Panc1 (cell line): Measurements from ENCODE around the gene CCDC124. TPM values are rescaled to one million over a fixed set of nuclear protein-coding genes. Genes with fewer than 3 reads are reported as not detected.
A peak's percentile ranks its signal among the peaks of the same experiment; 100 is the strongest.

Experiments
- ATAC-seq: fragments of 200-7000 bp; cut with Tn5 transposase; 2 replicates; pipeline ENCODE4 v1.9.1; 2020; ENCODE audit warnings: mild to moderate bottlenecking, moderate library complexity
- BruUV-seq: library from RNA; stranded (reverse); fragments of 400-500 nt; replicated peaks from 2 replicates; lab custom pipeline; 2021; lab: Mats Ljungman, UMichigan
- CTCF ChIA-PET: fragments of 300-600 bp; sonication (Branson Sonifier 250); formaldehyde crosslinking; loops from one replicate; lab custom pipeline; 2022; ENCODE audit warnings: antibody characterized with exemption; lab: Charles Lee
- POLR2A ChIA-PET: fragments of 300-600 bp; sonication (Branson Sonifier 250); formaldehyde crosslinking; loops from one replicate; lab custom pipeline; 2022; ENCODE audit warnings: antibody characterized with exemption; lab: Charles Lee
- DNase-seq: peaks from one replicate; pipeline ENCODE4 v3.0.0-alpha.2; 2010; ENCODE audit warnings: low read depth, low spot score
- H3K27ac ChIP-seq: 2 replicates; pipeline ENCODE4 v1.5.1; 2011; ENCODE audit warnings: mild to moderate bottlenecking, low read length, inconsistent platforms
- H3K27me3 ChIP-seq: fragments of 200-500 bp; sonication (Bioruptor generic); 2 replicates; pipeline ENCODE4 v1.6.0; 2014; ENCODE audit warnings: low read length, inconsistent platforms; ENCODE audit not compliant: control insufficient read depth, insufficient read depth
- H3K36me3 ChIP-seq: fragments of 200-500 bp; sonication (Bioruptor generic); 2 replicates; pipeline ENCODE4 v1.5.1; 2014; ENCODE audit warnings: inconsistent platforms, mild to moderate bottlenecking, low read length, moderate library complexity; ENCODE audit not compliant: control insufficient read depth, insufficient read depth
- H3K4me1 ChIP-seq: 2 replicates; pipeline ENCODE4 v1.5.1; 2011; ENCODE audit warnings: inconsistent platforms, mild to moderate bottlenecking, low read length, moderate library complexity; ENCODE audit not compliant: control insufficient read depth, insufficient read depth
- H3K4me3 ChIP-seq, 2 experiments: 2 replicates each; pipeline ENCODE4 v1.5.1; 2011 to 2012; ENCODE audit warnings: low read depth in 2 of 2, low read length in 2 of 2, mild to moderate bottlenecking in 2 of 2, inconsistent platforms in 1 of 2, moderate library complexity in 1 of 2
- H3K9me3 ChIP-seq: fragments of 200-500 bp; sonication (Bioruptor generic); 2 replicates; pipeline ENCODE4 v1.5.1; 2014; ENCODE audit warnings: low read depth, mild to moderate bottlenecking, inconsistent platforms, low read length, moderate library complexity; ENCODE audit not compliant: control insufficient read depth, insufficient read depth
- POLR2AphosphoS5 ChIP-seq: IDR thresholded peaks from 2 replicates; pipeline ENCODE4 v1.6.1; 2012; ENCODE audit warnings: mild to moderate bottlenecking, low read depth, low read length, moderate library complexity
- SIN3A ChIP-seq: IDR thresholded peaks from 2 replicates; pipeline ENCODE4 v1.6.1; 2012; ENCODE audit warnings: low read depth, mild to moderate bottlenecking, low read length, moderate library complexity, borderline replicate concordance; ENCODE audit not compliant: insufficient read depth
- TCF7L2 ChIP-seq: IDR thresholded peaks from 2 replicates; pipeline ENCODE4 v1.6.1; 2011; ENCODE audit warnings: mild to moderate bottlenecking, low read depth, low read length, inconsistent platforms
- in situ Hi-C: cut with HindIII; loops from 2 replicates; pipeline ENCODE4 v1.10.0; 2016; ENCODE audit warnings: low sequenced_read_pairs, low pct_unique_long_range_greater_than_20kb
- intact Hi-C: fragments of 100-400 bp; cut with micrococcal nuclease; formaldehyde crosslinking; loops from one replicate; pipeline ENCODE4 v1.10.0; 2022; ENCODE audit not compliant: unreplicated experiment
- total RNA-seq: library from RNA; stranded (reverse); gene quantifications from one replicate; pipeline ENCODE4 v1.2.1, GENCODE V29; 2021; ENCODE audit not compliant: unreplicated experiment
- TF ChIP-seq, protein P1 (sequence below), 2 experiments: IDR thresholded peaks; 2 replicates each; pipeline ENCODE4 v1.6.1; 2011 to 2012; ENCODE audit warnings: low read depth in 2 of 2, control low read depth in 1 of 2, low read length in 1 of 2, mild to moderate bottlenecking in 1 of 2, moderate library complexity in 1 of 2; ENCODE audit not compliant: insufficient read depth in 1 of 2
- TF ChIP-seq, protein P2 (sequence below): fragments of 450-650 bp; IDR thresholded peaks from 2 replicates; pipeline ENCODE4 v1.5.1; 2017; ENCODE audit warnings: mild to moderate bottlenecking

CCDC124 gene
- total RNA-seq, 1 experiment from 2014 or later = 110 TPM

DNA sequence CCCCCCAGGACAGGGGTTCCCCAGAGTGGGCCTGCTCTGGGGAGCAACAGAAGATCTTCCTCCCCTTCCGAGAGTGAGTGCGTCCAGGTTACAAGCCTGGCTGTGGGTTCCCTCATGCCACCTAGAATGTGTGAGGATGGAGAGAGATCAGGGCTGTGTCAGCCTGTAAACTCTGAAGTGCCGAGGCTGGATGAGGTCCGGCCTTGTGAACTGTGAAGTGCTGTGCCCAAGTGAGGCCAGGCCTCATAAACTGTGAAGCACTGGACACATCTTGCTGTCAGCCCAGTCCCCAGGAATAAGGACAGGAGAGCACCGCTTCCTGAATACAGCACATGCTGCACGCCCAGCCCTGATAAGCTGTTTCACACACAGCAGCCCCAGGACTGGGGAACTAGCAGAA lies 41.7 kb downstream of the CCDC124 start:
- Histone ChIP-seq H3K9me3 (no peaks in the 10 kb centered on the region), H3K27ac (no peak overlapping the region), H3K27me3 (no peaks in the 10 kb centered on the region), H3K36me3 (no peaks in the 10 kb centered on the region), H3K4me1 (no peaks in the 10 kb centered on the region), H3K4me3 (no peak overlapping the region)
- in situ Hi-C loops (no loop called here), intact Hi-C loops (no loop called here)
- ChIA-PET POLR2A (no interaction called here), CTCF (no interaction called here)
- peak; percentile 57; the same call in 1 of the 2 replicates for ATAC-seq
- BruUV-seq = no TSS peak
- TF ChIP-seq POLR2AphosphoS5 = no peak
- no peak for TF ChIP-seq TCF7L2
- TF ChIP-seq, protein P1, sequence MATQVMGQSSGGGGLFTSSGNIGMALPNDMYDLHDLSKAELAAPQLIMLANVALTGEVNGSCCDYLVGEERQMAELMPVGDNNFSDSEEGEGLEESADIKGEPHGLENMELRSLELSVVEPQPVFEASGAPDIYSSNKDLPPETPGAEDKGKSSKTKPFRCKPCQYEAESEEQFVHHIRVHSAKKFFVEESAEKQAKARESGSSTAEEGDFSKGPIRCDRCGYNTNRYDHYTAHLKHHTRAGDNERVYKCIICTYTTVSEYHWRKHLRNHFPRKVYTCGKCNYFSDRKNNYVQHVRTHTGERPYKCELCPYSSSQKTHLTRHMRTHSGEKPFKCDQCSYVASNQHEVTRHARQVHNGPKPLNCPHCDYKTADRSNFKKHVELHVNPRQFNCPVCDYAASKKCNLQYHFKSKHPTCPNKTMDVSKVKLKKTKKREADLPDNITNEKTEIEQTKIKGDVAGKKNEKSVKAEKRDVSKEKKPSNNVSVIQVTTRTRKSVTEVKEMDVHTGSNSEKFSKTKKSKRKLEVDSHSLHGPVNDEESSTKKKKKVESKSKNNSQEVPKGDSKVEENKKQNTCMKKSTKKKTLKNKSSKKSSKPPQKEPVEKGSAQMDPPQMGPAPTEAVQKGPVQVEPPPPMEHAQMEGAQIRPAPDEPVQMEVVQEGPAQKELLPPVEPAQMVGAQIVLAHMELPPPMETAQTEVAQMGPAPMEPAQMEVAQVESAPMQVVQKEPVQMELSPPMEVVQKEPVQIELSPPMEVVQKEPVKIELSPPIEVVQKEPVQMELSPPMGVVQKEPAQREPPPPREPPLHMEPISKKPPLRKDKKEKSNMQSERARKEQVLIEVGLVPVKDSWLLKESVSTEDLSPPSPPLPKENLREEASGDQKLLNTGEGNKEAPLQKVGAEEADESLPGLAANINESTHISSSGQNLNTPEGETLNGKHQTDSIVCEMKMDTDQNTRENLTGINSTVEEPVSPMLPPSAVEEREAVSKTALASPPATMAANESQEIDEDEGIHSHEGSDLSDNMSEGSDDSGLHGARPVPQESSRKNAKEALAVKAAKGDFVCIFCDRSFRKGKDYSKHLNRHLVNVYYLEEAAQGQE (IDR thresholded peaks at IDR 0.05; ENCODE audit: insufficient read depth in 1 of 2, low read depth in 2 of 2, low read length in 1 of 2) = no peak
- TF ChIP-seq, protein P2, sequence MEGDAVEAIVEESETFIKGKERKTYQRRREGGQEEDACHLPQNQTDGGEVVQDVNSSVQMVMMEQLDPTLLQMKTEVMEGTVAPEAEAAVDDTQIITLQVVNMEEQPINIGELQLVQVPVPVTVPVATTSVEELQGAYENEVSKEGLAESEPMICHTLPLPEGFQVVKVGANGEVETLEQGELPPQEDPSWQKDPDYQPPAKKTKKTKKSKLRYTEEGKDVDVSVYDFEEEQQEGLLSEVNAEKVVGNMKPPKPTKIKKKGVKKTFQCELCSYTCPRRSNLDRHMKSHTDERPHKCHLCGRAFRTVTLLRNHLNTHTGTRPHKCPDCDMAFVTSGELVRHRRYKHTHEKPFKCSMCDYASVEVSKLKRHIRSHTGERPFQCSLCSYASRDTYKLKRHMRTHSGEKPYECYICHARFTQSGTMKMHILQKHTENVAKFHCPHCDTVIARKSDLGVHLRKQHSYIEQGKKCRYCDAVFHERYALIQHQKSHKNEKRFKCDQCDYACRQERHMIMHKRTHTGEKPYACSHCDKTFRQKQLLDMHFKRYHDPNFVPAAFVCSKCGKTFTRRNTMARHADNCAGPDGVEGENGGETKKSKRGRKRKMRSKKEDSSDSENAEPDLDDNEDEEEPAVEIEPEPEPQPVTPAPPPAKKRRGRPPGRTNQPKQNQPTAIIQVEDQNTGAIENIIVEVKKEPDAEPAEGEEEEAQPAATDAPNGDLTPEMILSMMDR = no peak
- TF ChIP-seq SIN3A = no peak
- no peak for DNase-seq

DNA sequence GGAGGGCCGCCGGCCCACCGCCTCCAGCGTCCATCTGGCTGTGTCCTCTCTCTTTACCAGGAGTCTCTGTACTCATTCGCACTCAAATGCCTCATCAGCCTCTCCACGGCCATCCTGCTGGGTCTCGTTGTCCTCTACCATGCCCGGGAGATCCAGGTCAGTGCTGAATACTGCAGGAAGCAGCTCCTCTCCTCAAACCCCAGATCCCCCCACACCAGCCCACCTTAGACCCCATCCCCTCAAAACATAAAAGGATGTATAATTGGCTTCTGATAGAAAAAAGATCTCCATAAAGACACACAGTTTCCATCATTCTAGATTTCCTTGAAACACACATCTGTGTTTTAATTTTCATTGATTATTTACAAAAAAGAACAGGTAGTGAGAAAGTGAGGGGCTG lies 42.2 kb downstream of the CCDC124 start:
- Histone ChIP-seq H3K9me3 (no peaks in the 10 kb centered on the region), H3K4me1 (no peaks in the 10 kb centered on the region), H3K27ac (no peak overlapping the region), H3K27me3 (no peaks in the 10 kb centered on the region), H3K36me3 (no peaks in the 10 kb centered on the region), H3K4me3 (no peak overlapping the region)
- no peak for ATAC-seq
- DNase-seq = no peak
- in situ Hi-C loops = no loop called here
- intact Hi-C loops = no loop called here
- CTCF ChIA-PET = no interaction called here
- POLR2A ChIA-PET = no interaction called here
- no TSS peak for BruUV-seq
- TF ChIP-seq TCF7L2 (no peak), SIN3A (no peak), POLR2AphosphoS5 (no peak)
- TF ChIP-seq, protein P2 = no peak
- TF ChIP-seq, protein P1 (IDR thresholded peaks at IDR 0.05; ENCODE audit: insufficient read depth in 1 of 2, low read depth in 2 of 2, low read length in 1 of 2) = no peak
